ENCODE data around the gene DLG2. TPM values are rescaled to one million over a fixed set of nuclear protein-coding genes. Genes with fewer than 3 reads are reported as not detected.

DLG2 gene
- total and polyA plus RNA-seq, 9 of the 15 experiments (the other 6 are each of a cell fraction or from before 2014, with no cell fraction given), result 0.52 to 1.6 (median 0.95) TPM

DNA sequence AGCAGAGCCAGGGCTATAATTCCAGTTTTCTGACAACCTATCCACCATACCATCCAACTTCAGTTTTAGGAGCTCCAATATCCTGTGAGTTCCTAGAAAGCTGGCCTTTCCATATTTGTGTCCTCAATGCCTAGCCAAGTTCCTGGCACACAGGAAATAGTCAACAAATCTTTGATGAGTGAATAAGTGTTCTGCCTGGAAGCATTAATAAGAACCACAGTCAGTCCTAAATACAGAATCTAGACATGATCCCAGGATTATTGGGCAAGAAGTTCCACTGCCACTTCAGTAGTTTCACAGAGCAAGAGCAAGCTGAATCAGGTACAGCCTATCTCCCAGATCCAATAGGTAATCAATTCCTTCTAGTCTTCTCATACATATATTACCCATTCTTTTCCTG is 942.0 kb downstream of the DLG2 start:
- H3K27me3 ChIP-seq (ENCODE audit: control insufficient read depth in 2 of 2, insufficient read depth in 2 of 2, low read length in 2 of 2), result no peaks in the 10 kb centered on the region

More for the DNA sequence above, 942.0 kb downstream of the DLG2 start:
- no peak for FAIRE-seq
- Histone ChIP-seq H2AFZ (ENCODE audit: low read depth, low read length) (no peak overlapping the region), H3K4me3 (no peak overlapping the region), H4K20me1 (replicated peaks; ENCODE audit: control insufficient read depth, insufficient read depth, low read length) (no peaks in the 10 kb centered on the region), H3K27ac (ENCODE audit: extremely low read depth, low read depth, low read length) (no peak overlapping the region), H3K36me3 (ENCODE audit: control insufficient read depth, insufficient read depth, low read length) (no peaks in the 10 kb centered on the region), H3K4me2 (ENCODE audit: insufficient read depth, low read length) (no peak overlapping the region), H3K4me1 (replicated peaks in 1 of 2; ENCODE audit: control insufficient read depth in 2 of 2, insufficient read depth in 2 of 2, low read length in 2 of 2) (no peaks in the 10 kb centered on the region), H3K9me3 (replicated peaks; ENCODE audit: control insufficient read depth, insufficient read depth, low read depth, low read length) (no peaks in the 10 kb centered on the region; the same call in 1 of the 2 replicates), H3K9ac (ENCODE audit: insufficient read depth in 1 of 2, low read depth in 2 of 2, low read length in 2 of 2) (no peak overlapping the region), H3K79me2 (ENCODE audit: control insufficient read depth, insufficient read depth, low read length) (no peaks in the 10 kb centered on the region), H3K9me1 (ENCODE audit: control insufficient read depth, insufficient read depth, low read length) (no peaks in the 10 kb centered on the region)
- no TSS peak for BruUV-seq (replicated peaks)
- ChIA-PET POLR2A (no interaction called here), CTCF (ENCODE audit: low intra/inter-chr PET ratio) (no interaction called here)
- ATAC-seq, result no peak
- DNase-seq (ENCODE audit: extremely low read depth in 1 of 4, low spot score in 3 of 4), result no peak
- intact Hi-C loops (cut with micrococcal nuclease), result no loop called here
- TF ChIP-seq BACH1 (tag; IDR thresholded peaks at IDR 0.05) (no peak), SRSF9 (IDR thresholded peaks at IDR 0.05; ENCODE audit: borderline replicate concordance, low read depth, low read length) (no peak), ATF1 (CRISPR knock-in tag; IDR thresholded peaks at IDR 0.05) (no peak), ATF1 (tag; IDR thresholded peaks at IDR 0.05) (no peak), MED1 (CRISPR knock-in tag; IDR thresholded peaks at IDR 0.05; ENCODE audit: borderline replicate concordance) (no peak), NCOR1 (IDR thresholded peaks at IDR 0.05) (no peak), CHCHD3 (CRISPR knock-in tag; IDR thresholded peaks at IDR 0.05) (no peak), IRF2 (CRISPR knock-in tag; IDR thresholded peaks at IDR 0.05) (no peak), LCOR (CRISPR knock-in tag; IDR thresholded peaks at IDR 0.05) (no peak), CEBPB (tag; IDR thresholded peaks at IDR 0.05) (no peak)
- TF ChIP-seq, protein P1, sequence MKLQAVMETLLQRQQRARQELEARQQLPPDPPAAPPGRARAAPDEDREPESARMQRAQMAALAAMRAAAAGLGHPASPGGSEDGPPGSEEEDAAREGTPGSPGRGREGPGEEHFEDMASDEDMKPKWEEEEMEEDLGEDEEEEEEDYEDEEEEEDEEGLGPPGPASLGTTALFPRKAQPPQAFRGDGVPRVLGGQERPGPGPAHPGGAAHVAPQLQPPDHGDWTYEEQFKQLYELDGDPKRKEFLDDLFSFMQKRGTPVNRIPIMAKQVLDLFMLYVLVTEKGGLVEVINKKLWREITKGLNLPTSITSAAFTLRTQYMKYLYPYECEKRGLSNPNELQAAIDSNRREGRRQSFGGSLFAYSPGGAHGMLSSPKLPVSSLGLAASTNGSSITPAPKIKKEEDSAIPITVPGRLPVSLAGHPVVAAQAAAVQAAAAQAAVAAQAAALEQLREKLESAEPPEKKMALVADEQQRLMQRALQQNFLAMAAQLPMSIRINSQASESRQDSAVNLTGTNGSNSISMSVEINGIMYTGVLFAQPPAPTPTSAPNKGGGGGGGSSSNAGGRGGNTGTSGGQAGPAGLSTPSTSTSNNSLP (IDR thresholded peaks at IDR 0.05; ENCODE audit: borderline replicate concordance, low read depth, low read length), result no peak
- in situ Hi-C loops (cut with MboI), result no loop called here

Data from K562 (cell line).